ENCODE results near the gene SLCO4A1. TPM values are rescaled to one million over a fixed set of nuclear protein-coding genes. Genes with fewer than 3 reads are reported as not detected.

Gene SLCO4A1
- total RNA-seq, 1 donor from 2014 or later = 63.3 TPM

DNA sequence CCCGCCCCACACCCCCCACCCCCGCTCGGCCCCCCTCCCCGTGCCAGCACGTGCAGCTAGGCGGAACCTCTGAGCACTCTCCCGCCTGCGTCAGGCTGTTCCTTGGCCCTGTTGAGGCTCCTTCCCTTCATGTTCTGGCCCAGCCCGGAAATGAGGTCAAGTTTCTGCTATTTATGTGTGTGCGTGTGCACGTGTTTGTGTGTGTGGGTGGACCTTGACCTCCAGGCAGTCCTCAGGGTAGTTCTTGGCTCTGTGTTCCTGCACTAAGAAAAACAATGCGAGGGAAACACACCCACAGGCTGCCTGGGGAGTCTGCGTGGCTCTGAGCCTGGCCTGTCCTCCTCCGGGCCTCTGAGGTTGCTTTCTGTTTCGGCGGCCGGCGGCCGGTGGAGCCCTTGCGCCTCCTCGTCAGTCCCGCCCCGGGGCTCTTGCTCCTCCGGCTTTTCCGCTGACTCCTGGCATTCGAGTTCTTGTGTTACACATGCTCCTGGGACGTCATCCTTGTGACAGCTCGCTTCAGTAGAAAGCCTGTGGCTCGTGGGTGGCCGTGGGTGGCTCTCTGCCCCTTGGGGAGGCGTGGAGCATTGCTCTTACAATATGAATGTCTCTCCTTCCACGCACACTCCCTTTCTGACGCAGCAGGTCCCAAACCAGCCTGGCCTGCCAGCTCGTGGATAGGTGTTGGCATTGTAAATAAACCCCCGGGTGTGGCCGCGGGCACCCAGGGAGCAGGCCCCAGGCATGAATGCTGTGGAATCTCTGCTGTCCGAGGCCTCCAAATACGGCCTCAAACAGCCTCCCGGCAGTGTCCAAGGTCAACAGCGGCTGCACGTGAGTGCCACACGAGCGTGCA is 10.0 kb downstream of the SLCO4A1 start:
- Histone ChIP-seq H3K9me3 (no peaks in the 10 kb centered on the region), H3K27me3 (no peaks in the 10 kb centered on the region), H3K36me3 (no peaks in the 10 kb centered on the region), H3K4me3 (peak overlapping the region; percentile 32), H3K27ac (peak overlapping the region; percentile 90), H3K4me1 (peaks cover 23% of the 10 kb centered on the region)
- ATAC-seq (peak; percentile 87), DNase-seq (peak; percentile 93)
- intact Hi-C loops (cut with DNase I) = no loop called here
- TF ChIP-seq, protein P1, sequence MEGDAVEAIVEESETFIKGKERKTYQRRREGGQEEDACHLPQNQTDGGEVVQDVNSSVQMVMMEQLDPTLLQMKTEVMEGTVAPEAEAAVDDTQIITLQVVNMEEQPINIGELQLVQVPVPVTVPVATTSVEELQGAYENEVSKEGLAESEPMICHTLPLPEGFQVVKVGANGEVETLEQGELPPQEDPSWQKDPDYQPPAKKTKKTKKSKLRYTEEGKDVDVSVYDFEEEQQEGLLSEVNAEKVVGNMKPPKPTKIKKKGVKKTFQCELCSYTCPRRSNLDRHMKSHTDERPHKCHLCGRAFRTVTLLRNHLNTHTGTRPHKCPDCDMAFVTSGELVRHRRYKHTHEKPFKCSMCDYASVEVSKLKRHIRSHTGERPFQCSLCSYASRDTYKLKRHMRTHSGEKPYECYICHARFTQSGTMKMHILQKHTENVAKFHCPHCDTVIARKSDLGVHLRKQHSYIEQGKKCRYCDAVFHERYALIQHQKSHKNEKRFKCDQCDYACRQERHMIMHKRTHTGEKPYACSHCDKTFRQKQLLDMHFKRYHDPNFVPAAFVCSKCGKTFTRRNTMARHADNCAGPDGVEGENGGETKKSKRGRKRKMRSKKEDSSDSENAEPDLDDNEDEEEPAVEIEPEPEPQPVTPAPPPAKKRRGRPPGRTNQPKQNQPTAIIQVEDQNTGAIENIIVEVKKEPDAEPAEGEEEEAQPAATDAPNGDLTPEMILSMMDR (IDR thresholded peaks at IDR 0.05) = no peak

DNA sequence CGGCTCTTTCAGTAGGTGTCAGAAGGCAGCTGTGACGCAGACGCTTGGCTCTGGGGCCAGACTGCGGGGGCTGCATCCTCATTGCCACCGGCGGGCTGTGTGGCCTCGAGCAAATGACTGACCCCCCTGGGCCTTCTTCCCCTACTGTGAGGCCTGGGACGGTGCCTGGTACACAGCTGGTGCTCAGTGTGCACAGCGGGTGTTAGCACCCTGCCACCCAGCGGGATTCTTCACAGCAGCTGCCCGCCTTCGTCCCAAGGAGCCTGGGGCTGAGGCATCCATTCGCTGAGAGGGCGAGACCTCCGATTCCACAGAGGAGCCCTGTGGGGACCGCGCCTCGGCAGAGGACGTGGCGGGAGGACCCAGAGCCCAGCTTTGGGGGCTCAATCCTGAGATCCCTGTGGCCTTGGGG is 10.6 kb downstream of the SLCO4A1 start:
- H3K27ac ChIP-seq = peak overlapping the region; percentile 90
- no peak for ATAC-seq
- intact Hi-C loops (cut with DNase I) = no loop called here
- DNase-seq = no peak
- no peaks in the 10 kb centered on the region for H3K27me3 ChIP-seq
- peak overlapping the region; percentile 32 for H3K4me3 ChIP-seq
- TF ChIP-seq, protein P1 (IDR thresholded peaks at IDR 0.05) = no peak
- no peaks in the 10 kb centered on the region for H3K36me3 ChIP-seq
- no peaks in the 10 kb centered on the region for H3K9me3 ChIP-seq
- H3K4me1 ChIP-seq = peaks cover 23% of the 10 kb centered on the region

DNA sequence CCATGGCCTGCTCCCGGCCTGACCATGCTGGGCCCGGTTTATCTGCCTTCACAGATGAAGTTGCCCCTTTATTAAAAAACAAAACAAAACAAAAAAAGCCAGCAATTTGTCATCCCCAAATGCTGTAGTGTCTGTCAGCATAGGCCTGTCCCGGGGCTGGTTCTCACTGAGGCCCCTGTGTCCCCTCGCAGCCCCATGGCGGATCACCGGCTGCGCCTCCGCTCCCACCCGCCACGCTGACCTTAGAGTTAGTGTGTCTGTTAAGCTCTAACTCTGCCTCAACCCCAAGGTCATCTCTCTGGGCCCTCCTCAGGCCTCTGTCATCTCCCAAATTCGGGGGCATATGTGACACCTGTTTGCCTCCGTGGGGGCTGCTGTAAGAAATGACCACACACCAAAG is 11.1 kb downstream of the SLCO4A1 start:
- DNase-seq = no peak
- H3K4me1 ChIP-seq = peaks cover 23% of the 10 kb centered on the region
- TF ChIP-seq, protein P1 (IDR thresholded peaks at IDR 0.05) = no peak
- intact Hi-C loops (cut with DNase I) = no loop called here
- no peak for ATAC-seq
- H3K27me3 ChIP-seq = no peaks in the 10 kb centered on the region
- peak overlapping the region; percentile 90 for H3K27ac ChIP-seq
- H3K36me3 ChIP-seq = no peaks in the 10 kb centered on the region
- H3K4me3 ChIP-seq = no peak overlapping the region
- H3K9me3 ChIP-seq = no peaks in the 10 kb centered on the region

DNA sequence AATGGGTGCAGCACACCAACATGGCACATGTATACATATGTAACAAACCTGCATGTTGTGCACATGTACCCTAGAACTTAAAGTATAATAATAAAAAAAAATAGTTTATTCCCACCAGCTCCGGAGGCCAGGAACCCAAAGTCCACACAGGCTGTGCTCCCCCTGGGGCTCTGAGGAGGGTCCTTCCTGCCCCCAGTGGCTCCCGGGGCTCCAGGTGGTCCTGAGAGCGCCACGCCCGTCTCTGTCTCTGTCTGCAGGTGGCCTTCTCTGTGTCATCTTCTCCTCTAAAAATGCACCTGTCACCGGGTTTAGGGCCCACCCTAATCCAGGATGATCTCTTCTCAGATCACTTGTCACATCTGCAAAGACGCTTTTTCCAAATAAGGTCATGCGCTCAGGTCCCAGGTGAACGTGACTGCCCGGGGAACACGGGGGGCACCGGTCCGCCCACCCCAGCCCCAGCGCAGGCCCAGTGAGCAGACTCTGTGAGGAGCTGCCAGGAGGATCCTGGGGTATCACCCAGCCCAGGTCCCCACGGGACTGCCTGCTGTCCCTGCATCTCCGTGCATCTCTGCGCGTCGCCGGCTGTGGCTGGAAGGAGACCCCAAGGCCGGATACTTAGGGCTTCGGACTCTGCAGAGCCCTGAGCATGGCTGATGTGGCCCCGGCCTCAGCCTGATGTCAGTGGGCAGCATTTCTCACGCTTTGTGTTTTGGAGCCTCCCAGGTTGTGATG is 11.8 kb downstream of the SLCO4A1 start:
- DNase-seq = no peak
- Histone ChIP-seq H3K36me3 (no peaks in the 10 kb centered on the region), H3K27ac (no peak overlapping the region), H3K4me1 (peaks cover 23% of the 10 kb centered on the region), H3K27me3 (no peaks in the 10 kb centered on the region), H3K4me3 (no peak overlapping the region), H3K9me3 (no peaks in the 10 kb centered on the region)
- TF ChIP-seq, protein P1 (IDR thresholded peaks at IDR 0.05) = no peak
- ATAC-seq = no peak
- intact Hi-C loops (cut with DNase I) = no loop called here

DNA sequence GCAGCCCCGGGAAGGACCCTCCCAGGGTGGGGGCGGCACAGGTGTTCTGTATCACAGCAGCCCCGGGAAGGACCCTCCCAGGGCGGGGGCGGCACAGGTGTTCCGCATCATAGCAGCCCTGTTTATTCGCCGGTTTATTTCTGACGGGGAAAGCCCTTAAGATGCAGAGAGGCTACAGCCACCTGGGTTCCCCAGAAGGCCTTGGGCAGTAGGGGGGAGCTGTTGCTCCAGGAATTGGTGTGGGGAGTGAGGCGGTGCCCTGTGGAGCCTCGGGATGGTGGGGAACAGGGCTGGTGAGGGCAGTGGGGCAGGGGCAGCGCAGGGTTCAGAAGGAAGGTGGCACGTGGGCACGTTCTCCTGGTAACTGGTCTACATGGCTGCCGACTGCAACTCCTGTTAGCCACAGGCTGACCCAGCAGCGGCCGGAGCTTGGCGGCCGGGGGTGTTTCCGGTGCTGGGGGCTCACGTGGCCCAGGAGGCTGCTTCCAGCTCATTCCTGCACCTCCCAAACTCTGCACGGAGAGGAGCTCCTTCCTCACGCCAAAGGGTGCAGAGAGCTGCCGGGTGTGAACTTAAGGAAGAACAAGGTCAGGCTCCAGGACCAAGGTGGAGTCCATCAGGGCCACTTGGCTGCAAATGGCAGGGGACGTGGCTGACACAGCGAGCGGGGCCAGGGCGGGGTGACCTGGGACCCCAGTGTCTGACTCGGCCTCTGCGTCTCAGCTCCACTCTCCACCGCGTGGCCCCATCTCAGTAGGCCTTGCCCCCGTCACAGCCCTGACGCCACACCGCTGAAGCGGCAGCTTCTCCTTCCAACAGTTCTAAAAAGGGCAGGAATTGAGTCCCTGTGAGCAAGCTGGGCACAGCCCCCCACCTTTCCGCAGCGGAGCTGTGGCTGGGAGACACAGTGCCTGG is 13.2 kb downstream of the SLCO4A1 start:
- TF ChIP-seq, protein P1 (IDR thresholded peaks at IDR 0.05) = no peak
- intact Hi-C loops (cut with DNase I) = no loop called here
- Histone ChIP-seq H3K36me3 (no peaks in the 10 kb centered on the region), H3K4me1 (peaks cover 23% of the 10 kb centered on the region), H3K4me3 (no peak overlapping the region), H3K27ac (no peak overlapping the region), H3K9me3 (no peaks in the 10 kb centered on the region), H3K27me3 (no peaks in the 10 kb centered on the region)
- DNase-seq (no peak), ATAC-seq (no peak)

Data from upper lobe of right lung (tissue), 1 donor.